PC-3 (cell line): ENCODE data around the gene NUB1.

Experiments
- CTCF ChIP-seq: fragments of 300-600 bp; sonication (generic); conservative IDR thresholded peaks from 2 replicates; pipeline ENCODE4 v1.5.1; 2017; ENCODE audit warnings: antibody characterized with exemption, low read depth, mild to moderate bottlenecking, low read length
- EZH2phosphoT487 ChIP-seq: fragments of 300-600 bp; sonication (generic); IDR thresholded peaks from 2 replicates; pipeline ENCODE4 v1.6.1; 2018; ENCODE audit warnings: mild to moderate bottlenecking, antibody characterized with exemption, low read length, borderline replicate concordance

GRCh38 chr7:151384352-151384697 is 42.7 kb downstream of the NUB1 start:
- no peak for TF ChIP-seq CTCF
- TF ChIP-seq EZH2phosphoT487: no peak
